ENCODE results near the gene PRPF6.

The PRPF6 gene

DNA sequence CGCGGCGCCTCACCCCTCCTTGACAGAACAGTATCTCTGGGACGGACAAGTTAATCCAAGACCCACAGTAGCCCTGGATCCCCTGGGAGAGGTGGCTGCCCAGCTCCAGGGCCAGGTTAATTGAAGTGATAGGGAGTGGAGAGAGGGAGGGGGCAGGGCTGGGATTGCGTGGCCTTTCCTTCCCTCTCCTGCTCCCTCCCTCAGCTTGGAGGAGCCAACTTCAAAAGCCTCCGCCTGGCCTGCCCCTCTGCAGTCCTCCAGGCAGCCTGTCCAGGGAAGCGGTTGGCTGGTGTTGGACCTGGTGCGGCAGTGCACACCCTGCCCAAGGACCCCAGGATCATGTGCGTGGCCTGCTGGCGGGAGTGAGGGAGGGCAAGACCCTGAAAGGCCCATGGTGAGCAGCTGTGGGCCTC lies 55.0 kb downstream of the PRPF6 start, which contains the start of gene C20orf204:
Gene C20orf204, plus strand, starts transcription at position 250 of the 413 bp plus-strand sequence. Its CDS starts 142 bp downstream, at position 392.
- DNase-seq (ENCODE audit: low spot score), result no peak

DNA sequence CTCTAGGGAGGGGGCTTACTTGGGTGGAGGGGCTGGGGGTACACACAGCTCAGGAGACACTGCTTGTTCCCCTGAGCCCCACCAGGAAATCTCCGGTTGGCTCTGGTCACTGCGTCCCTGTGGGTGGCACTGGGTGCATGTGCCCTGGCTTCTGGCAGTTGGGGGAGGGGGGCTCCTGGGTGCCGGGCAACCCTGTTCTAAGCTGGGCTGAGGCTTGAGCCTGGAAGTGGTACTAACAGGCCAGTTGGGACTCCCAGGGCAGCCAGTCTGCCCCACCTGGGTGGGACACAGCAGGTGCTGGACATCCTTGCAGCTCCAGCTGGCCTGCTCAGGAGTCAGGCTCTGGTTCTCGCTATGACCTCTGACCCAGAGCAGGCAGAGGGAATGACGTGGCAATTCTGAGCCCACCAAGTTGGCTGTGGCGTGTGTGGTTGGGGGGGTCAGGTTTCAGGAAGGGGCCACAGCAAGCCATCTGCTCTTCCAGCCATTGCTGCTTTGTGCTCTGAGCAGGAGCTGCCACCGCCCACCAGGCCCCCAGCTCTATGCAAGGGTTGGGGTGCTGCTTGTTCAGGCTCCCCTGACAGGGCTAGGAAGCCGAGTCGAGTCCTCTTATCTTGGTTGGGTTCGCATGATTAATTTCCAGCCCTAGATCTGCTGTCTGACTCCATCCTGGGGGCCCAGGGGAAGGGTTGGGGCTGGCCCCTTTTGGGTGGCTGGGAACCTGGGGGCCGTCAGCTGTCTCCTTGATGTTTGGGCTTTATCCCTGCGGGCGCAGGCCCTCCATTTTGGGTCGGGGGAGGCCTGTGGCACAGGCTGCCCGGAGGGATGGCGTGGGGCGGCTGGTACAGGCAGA lies 55.6 kb downstream of the PRPF6 start:
- no peak for DNase-seq (ENCODE audit: low spot score)

DNA sequence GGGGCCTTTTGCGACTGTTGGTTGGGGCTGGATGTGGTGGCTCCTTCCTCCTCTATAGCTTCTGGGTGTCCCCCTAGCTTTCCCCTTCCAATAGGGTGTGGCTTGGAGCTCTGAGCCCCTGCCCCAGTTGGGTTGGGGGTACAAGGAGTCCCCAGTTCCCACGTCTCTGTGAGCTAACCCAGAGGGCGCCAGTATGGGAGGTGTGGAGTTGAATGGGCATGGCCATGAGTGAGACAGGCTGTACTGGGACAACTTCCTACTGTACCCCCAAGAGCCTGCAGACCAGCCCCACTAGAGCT lies 56.2 kb downstream of the PRPF6 start:
- no peak for DNase-seq (ENCODE audit: low spot score)

DNA sequence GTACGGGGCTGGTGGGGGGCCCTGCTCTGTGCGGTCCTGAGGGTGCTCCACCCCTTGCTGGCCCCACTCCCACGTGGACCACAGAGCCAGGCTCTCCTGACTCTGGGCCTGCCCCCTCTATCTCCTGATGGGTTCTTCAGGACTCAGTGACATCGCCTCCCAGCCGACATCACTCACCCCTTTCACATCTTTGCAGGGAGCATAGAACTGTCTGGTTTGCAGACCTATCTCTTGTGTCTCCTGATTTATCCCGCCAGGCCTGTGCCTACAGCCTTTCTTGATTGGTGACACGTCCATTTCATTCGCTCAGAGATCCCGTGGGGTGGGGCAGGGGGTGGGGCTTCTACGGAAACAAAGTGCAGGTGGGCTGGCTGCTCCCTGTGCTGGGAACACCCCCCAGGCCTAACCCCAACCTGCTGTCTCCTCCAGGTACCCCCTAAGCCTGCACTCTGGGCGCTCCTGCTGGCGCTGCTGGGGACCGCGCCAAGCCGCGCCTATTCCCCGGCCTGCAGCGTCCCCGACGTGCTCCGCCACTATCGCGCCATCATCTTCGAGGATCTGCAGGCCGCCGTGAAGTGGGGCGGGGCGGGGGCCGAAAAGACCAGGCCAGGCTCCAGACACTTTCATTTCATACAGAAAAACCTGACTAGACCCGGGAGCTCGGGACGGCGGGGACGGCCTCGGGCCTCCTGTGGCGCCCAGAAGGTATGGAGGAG lies 56.7 kb downstream of the PRPF6 start:
- peak; percentile 69 for DNase-seq (ENCODE audit: low spot score)

DNA sequence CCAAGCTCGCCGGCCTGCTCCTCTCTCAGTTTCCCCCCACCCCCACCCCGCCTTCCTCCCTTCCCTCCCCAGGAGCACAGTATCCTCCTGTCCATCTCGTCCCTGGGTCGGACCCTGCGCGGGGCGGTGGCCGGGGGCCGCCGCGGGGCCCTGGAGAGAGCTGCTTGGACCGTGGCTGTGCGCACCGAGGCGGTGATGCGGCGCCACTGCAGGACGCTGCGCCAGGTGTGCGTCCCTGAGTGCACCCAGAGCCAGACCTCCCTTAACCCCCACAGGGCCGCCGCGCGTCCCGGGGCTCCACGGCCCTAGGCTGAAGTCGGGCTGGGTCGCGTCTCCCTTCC lies 57.3 kb downstream of the PRPF6 start:
- no peak for DNase-seq (ENCODE audit: low spot score)

DNA sequence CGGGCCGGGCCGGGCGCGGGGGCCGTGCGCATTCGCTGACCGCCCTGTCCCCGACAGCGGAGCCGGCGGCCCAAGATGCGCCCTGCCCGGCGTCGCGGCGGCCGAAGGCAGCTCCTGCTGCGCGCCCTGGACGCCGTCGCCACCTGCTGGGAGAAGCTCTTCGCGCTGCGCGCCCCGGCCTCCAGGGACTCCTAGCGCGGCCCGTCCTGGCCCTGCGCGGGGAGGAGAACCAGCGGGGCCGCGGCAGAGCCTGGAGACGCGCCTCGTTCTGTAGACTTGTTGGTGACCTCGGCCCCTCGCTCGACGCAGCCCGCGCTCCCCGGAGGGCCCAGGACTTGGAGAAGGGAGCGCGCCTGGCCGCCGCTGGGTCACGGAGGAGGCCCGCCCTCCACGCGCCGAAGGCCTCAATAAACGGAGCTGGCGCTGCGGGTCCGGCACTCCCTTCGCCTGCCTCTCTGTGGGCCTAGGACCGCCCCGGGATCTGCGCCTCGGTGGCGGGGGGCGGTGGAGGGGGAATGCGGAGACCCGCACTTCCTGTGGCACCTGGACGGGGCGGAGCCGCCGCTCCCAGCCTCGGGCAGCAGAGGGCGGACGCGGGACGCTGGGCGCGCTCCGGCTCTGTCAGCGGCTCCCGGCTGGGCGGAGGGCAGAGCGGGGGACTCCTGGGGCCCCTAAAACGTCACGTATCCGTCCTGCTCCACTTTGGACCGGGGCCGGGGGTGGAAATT lies 57.8 kb downstream of the PRPF6 start:
- DNase-seq (ENCODE audit: low spot score), result peak; percentile 51

DNA sequence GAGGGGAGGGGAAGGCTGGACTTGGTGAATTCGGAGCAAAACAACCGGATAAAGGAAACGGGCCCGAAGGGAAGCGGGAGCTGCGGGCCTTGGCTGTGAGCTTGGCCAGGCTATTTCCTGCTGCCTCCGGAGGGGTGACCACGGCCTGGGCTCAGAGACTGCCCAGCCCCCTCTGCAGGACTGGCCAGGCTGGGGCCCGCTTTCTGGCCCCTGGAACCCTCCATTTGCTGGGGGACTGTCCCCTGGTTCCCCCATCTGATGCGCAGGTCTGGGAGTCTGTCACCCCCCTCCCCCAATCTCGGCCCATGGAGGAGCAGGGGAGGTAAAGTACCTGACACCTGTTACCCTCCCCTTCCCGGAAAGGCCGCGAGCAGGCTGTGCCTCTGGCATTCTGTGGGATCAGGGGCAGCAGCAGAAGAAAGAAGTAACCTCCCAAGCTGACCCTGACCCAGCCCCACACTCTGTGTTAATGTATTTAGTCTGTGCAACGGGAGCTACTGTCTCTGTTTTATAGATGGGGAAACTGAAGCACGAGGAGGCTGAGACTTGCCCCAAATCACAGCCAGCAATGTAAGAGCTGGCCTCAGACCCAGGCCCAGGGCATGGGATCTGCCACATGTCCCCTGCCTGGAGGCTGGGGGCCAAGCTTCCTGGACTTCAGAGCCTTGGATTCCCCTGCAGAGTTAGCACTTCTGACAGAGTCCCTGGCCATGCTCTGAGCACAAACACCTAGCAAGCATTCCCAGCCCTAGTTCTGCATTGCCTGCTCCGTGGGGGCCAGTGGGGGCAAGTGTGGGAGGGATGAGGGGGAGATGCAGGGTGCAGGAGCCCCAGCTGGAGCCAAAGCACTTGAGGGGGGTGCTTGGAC lies 58.6 kb downstream of the PRPF6 start:
- no peak for DNase-seq (ENCODE audit: low spot score)

DNA sequence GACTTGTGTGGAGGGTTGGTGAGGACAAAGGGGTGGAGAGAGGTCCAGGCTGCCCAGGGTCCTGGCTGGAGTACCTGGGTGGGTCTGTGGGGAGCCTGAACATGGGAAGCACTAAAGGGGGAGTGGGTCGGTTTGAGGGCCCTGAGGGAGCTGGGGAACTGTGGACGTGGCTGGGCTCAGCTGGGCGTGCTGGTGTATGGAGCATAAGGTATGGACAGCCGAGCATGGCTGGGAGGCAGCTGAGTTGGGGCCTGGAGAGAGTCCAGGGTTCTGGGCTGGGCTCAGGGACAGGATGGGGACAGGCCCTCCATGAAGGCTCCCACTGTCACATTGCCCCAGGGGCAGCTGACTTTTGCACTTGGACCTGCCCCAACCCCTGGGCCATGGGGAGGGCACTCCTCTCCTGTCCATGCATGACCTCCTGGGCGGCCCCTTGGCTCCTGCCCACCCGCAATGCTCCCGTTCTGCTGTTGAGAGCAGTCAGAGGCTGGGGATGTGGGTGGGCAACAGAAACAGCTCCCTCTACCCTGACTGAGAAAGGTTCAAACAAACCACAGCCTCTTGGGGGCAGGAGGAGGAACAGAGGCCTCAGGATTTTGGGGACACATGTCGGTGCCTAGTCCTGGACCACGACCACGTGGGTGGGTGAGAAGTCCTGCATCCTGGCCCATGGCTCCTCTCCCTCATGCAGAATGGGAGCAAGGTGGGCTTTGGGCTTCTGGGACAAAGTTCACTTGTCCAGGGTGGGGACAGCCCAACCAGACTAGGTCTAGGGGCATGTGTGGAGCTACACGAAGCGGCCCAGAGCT lies 59.5 kb downstream of the PRPF6 start:
- DNase-seq (ENCODE audit: low spot score), result no peak

DNA sequence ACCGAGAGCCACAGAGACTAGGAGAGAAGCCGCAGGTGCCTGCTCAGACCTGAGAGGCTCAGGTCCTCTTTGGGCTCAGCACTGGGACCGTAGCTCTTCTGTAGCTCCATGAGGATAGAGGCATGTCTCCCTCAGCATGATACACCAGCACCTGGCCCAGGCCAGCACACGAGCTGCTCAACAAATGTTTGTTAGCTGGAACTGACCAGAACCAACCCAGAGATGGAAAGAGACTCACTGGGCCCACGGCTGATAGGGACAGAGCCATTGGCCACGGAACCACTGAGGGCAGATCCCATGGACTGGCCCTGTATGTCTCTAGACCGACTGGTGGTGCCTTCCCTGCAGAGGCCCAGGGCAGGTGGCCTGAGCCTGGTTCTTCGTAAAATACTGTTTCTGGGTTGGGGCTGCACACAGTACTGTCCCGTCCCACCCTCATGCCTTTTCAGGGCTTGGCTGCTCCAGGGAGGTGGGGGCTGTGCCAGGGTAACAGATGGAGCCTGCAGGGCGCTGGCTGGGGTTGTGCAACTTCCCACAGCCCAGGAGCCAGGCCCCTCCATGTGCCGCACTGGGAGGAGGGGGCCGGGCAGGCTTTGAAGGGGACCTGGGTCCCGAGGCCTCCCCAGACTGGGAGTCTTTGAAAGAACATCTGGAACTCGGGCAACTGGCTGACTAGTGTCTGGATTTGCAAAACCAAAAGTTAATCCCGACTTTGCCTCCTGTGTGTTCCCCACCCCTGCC lies 60.3 kb downstream of the PRPF6 start:
- peak; percentile 86 for DNase-seq (ENCODE audit: low spot score)

DNA sequence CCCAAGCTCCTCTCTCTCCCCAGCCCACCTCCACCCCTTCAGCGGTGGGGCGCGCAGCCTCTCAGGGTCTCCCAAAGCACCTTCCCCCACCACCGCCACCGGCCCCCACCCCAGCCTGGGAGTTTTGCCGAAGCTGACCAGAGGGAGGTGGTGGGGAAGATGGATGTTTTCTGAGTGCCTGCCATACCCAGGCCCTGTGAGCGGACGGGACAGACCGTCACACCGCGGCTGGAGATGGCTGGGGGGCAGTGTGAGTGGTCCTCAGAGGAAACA lies 60.8 kb downstream of the PRPF6 start:
- no peak for DNase-seq (ENCODE audit: low spot score)

DNA sequence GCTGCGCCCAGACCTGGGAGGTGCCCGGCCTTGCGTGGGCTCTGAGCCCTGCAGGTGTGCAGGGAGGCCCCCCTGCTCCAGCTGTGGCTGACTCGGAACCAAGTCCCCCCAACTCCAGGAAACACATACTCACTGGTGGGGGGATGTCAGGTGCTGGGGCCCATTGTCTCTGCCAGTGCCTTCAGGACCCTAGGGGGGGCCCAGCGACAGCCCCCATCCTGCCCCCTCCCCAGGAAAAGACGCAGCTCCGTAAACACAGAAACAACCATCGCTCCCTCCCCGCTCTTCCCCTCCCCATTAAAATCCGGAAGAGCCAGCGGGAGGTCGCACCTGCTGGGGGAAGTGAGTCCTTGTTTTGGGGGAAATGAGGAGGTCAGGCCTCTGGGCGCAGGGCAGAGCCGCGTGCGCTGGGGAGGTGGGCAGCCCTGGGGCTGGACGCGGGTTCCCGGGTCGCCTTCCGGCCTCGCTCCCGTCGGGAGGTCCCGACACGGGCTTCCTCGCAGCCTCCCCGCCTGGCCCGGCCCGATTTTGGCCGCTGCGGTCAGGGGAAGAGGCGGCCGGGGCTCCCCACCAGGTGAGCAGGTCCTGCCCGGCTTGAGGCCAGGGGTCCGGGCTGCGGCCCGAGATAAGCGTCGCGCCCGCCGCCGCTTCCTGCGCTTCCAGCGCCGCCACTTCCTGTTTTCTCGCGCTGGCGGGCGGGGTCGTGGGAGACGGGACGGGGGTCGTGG lies 61.3 kb downstream of the PRPF6 start:
- no peak for DNase-seq (ENCODE audit: low spot score)

DNA sequence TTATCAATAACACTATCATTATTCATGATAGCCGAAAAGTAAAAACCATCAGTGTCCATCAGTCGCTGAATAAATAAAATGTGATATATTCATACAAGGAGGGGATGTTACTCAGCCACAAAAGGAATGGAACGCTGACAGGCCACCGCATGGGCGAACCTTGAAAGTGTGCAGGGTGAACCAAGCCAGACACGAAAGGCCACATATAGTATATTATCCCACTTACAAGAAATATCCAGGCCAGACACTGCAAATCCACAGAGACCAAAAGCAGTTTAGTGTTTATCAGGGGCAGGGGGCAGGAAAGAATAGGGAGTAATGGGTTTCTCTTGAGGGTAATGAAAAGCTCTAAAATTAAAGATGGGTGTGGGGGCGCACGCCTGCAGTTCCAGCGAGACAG lies 62.8 kb downstream of the PRPF6 start:
- DNase-seq (ENCODE audit: low spot score), result no peak

DNA sequence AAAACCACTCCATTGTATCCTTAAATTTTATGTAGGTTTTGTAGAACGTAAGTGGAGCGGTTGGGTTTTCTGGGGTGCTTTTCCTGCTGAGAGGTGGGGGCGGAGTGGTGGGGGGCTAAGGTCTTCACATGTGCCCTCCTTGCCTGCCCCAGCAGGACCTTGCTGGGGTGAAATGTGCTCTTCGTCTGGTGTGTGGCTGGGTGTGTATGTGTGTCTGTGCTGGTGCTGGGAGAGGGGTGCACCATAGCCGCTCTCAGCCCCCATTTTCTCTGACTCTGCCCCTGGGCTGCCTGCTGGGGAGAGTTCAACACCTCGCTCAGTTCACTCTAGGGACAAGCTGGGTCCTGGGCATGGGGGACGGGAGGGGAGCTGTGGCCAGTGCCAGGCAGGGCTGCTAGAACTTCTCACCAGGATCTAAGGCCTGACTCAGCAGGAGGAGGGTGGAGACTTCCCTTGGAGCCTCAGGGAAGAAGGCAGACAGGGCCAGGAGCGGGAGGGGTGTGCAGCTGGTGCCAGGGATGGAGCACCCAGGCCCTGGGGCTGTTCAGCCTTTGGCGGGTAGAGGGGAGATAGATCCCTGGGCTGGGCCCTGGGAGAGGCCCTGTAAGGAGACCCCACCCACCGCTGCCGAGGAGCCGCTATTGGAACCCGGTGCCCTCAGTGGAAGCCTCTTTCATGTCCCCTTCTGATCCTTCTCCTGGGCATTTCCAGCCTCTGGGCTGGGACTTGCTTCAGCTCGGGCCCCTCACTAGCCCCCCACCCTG lies 63.7 kb downstream of the PRPF6 start:
- DNase-seq (ENCODE audit: low spot score), result no peak

DNA sequence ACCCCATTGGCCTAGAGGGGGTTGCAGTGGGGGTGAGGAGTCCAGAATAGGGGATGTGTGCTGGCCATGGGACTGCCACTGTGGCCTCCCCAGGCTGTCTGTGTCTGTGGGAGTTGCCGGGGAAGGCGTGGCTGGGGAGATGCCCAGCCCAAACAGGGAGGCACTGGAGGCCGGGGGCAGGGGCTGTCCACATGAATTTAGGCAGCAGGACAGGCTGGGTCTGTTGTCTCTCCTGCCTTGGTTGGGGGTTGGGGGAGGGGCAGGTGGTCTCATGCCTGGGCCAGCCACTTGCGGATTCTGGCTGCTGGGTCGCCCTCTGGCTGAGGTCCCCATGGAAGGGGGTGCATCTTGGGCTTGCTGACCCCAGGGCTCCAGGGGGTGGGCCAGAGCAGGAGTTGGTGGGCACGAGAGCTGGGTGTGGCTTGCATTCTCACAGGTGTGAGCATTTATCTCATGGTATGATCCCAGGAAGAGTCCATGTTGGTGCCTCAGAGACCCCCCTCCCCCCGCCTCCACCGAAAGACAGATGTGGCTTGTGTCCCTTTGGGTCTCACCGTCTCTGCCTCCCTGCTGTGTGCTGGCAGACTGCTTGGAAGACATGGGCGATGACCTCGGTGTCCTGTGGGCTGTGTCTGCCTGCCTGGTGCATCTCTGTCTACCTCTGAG lies 64.5 kb downstream of the PRPF6 start:
- no peak for DNase-seq (ENCODE audit: low spot score)

DNA sequence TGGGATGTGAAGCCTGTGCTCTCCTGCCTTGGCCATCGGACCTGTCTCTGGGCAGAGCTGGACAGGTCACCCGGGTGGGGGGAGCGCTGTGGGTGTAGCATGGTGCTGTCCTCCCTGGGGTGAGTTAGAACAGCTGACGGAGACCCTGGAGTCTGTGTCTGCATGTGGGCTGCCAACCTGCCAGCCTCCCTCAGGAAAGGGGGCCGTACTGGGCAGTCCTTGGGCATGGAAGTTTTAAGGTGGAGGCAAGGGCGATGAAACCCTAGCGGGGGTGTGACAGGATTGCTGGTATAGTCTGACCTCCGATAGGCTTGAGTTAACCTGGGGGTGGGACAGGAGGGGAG lies 66.1 kb downstream of the PRPF6 start:
- DNase-seq (ENCODE audit: low spot score), result no peak

DNA sequence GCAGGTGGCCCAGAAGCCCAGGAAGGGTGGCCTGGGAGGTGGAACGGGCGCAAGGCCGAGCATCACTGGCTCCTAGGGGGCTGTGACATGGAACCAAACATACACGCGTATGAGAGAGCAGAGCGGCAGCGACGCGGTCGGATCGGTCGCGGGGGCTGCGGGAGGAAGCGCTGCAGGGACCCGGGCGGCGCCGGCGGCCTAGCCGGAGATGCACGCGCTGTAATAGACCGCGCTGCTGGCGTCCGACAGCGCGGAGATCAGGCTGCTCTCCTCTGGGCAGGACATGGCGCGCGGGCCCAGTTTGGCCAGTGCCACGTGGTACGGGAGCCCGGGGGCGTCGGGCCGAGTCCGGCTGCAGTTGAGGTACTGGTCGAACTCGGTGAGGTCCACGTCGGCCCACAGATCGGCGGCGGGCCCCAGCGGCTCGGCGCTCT lies 67.1 kb downstream of the PRPF6 start:
- DNase-seq (ENCODE audit: low spot score), result no peak

DNA sequence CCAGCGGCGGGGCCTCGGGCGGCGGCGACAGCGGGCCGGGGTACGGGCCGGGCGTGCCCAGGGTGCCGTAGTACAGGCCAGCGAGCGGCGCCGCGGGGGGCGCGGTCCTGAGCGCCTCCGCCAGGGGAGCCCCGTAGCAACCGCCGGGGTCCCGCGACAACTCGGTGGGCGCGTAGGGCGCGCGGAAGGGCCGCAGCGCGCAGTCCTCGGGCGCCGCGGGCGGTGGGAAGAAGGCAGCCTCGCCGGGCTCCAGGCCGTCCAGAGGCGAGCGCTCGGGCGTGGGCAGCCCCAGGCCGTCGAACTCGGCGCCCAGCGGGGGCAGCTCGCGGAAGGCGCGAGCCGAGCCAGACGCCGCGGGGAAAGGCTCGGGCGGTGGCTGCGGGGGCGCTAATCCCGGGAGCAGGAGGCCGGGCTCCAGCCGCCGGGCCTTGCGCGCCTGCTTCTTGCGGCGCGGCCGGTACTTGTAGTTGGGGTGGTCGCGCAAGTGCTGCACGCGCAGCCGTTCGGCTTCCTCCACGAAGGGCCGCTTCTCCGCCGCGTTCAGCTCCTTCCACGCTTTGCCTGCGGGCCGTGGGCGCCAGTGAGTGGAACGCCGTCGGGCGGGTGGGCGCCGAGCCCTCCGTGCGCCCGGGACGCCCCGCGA lies 67.6 kb downstream of the PRPF6 start:
- no peak for DNase-seq (ENCODE audit: low spot score)

Measured in cerebellar cortex (tissue), 1 donor.